Adrenal gland (tissue), 12 donors: ENCODE measurements around the gene FBXL5. TPM values are rescaled to one million over a fixed set of nuclear protein-coding genes. Genes with fewer than 3 reads are reported as not detected.
"Not testable (repeated sequence)": the region's sequence is repeated elsewhere in the genome, so short reads cannot be mapped to it uniquely, and the experiment has no call there.

Experiments
- DNase-seq, 7 donors: peaks; one replicate each; pipeline ENCODE4 v3.0.0-alpha.2; 2019 to 2020
- H3K27ac ChIP-seq, 5 donors: fragments of 200-600 bp; sonication (generic) in 4 of 5; 1 replicate in 3 of 5; 2 replicates in 2 of 5; pipeline versions ENCODE4 v1.5.1 to v1.8.0; 2016 to 2020; ENCODE audit warnings: mild to moderate bottlenecking in 1 of 5
- H3K27me3 ChIP-seq: fragments of 200-600 bp; 2 replicates; pipeline ENCODE4 v1.8.0; 2021
- H3K36me3 ChIP-seq, 2 donors: fragments of 200-600 bp; replicated peaks in 1 of 2; 1 replicate in 1 of 2; 2 replicates in 1 of 2; pipeline versions ENCODE4 v1.5.1 to v1.8.0; 2018 to 2022
- H3K4me1 ChIP-seq, 2 donors: fragments of 200-600 bp; replicated peaks in 1 of 2; 1 replicate in 1 of 2; 2 replicates in 1 of 2; pipeline versions ENCODE4 v1.5.1 to v1.8.0; 2018 to 2021
- H3K4me3 ChIP-seq, 4 donors: fragments of 200-600 bp; sonication (generic) in 3 of 4; one replicate each; pipeline ENCODE4 v1.5.1; 2016 to 2018
- H3K9me3 ChIP-seq, 3 donors: fragments of 200-600 bp; sonication (generic) in 1 of 3; replicated peaks in 1 of 3; 1 replicate in 2 of 3; 2 replicates in 1 of 3; pipeline versions ENCODE4 v1.5.1 to v1.8.0; 2016 to 2021
- POLR2A ChIP-seq, 2 donors: fragments of 450-650 bp; IDR thresholded peaks; one replicate each; pipeline ENCODE4 v1.6.1; 2017; ENCODE audit warnings: antibody characterized with exemption in 2 of 2, mild to moderate bottlenecking in 2 of 2, moderate library complexity in 1 of 2
- WGBS, 4 donors: extraction: QIAGEN DNeasy Blood & Tissue Kit in 2 of 4; methylation state at CpG; one replicate each; pipeline versions ENCODE4 v1.1.5 to v1.1.7; 2013 to 2017; 5-methylcytosine and 5-hydroxymethylcytosine counted together
- intact Hi-C, 2 donors: fragments of 100-400 bp; cut with DNase I; formaldehyde crosslinking; loops; one replicate each; pipeline versions ENCODE4 v1.14.1 to v1.15.0; 2022 to 2023
- polyA plus RNA-seq, 3 donors: library from polyadenylated mRNA; stranded (reverse); fragments of 200-250 nt in 2 of 3; fragments of 350-450 nt in 1 of 3; fragmentation: Illumina TruSeq in 1 of 3; extraction: RNeasy Lipid Tissue Mini Kit (QIAGEN cat#74804) in 1 of 3; gene quantifications; one replicate each; pipeline ENCODE4 v1.2.3, GENCODE V29; 2013 to 2014
- total RNA-seq, 9 donors: library from RNA; depleted of rRNA in 4 of 9; stranded (reverse); fragments of >200 nt in 4 of 9; fragments of 120-200 nt in 1 of 9; fragmentation: NEBNext Ultra II Directional in 1 of 9; extraction: Animal tissue kit (Norgen Biotek cat#: 25700) in 1 of 9; gene quantifications; one replicate each; pipeline versions ENCODE4 v1.1.0 to v1.2.4, GENCODE V29; 2013 to 2023
- TF ChIP-seq, protein P1 (sequence below), 6 experiments: fragments of 450-650 bp in 4 of 6; fragments of 200-600 bp in 2 of 6; sonication (generic) in 1 of 6; IDR thresholded peaks; 1 replicate in 5 of 6; 2 replicates in 1 of 6; pipeline versions ENCODE4 v1.5.1 to v1.8.0; 2016 to 2021; ENCODE audit warnings: antibody characterized with exemption in 6 of 6, mild to moderate bottlenecking in 2 of 6, moderate library complexity in 1 of 6
- donor health status: healthy with polysubstance abuse.
- donor health status: Bipolar disorder and iron deficiency.
- donor health status: DM: yes; HTN: yes; CAD: no.
- donor health status: DM: no; HTN: no; CAD: no.
- donor health status: DM: no; HTN: no; CAD: no.
- donor health status: DM: yes; HTN: yes; CAD: no.

The FBXL5 gene
- total and polyA plus RNA-seq, 12 donors = 42.8 to 159 (median 113) TPM

DNA sequence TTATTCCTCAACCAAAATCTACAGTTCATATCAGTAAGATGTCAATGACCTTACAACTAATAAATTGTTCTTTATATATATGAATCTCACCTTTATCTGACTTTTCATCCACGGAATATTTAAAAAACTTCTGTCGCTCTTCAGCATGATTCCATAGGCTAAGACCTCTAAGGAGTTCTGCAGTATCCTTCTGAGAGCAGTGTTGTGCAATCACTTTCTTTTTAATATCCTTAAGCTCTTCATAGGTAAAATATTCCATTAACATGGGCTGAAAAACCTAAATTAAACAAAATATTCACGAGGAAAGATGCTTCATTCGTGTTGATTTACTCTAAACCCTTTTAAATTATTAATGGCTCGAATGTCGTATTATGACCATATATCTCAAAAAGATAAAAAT, 16.7 kb downstream of the FBXL5 start:
- no peak for DNase-seq
- intact Hi-C loops = no loop called here
- Histone ChIP-seq H3K27me3 (no peaks in the 10 kb centered on the region), H3K4me1 (peaks cover 0 to 11% of the 10 kb centered on the region in 2 donors), H3K36me3 (peaks cover 0 to 57% of the 10 kb centered on the region in 2 donors), H3K4me3 (no peak overlapping the region), H3K27ac (no peak overlapping the region), H3K9me3 (peaks cover 0 to 5% (median 0%) of the 10 kb centered on the region in 3 donors)
- TF ChIP-seq, protein P1, sequence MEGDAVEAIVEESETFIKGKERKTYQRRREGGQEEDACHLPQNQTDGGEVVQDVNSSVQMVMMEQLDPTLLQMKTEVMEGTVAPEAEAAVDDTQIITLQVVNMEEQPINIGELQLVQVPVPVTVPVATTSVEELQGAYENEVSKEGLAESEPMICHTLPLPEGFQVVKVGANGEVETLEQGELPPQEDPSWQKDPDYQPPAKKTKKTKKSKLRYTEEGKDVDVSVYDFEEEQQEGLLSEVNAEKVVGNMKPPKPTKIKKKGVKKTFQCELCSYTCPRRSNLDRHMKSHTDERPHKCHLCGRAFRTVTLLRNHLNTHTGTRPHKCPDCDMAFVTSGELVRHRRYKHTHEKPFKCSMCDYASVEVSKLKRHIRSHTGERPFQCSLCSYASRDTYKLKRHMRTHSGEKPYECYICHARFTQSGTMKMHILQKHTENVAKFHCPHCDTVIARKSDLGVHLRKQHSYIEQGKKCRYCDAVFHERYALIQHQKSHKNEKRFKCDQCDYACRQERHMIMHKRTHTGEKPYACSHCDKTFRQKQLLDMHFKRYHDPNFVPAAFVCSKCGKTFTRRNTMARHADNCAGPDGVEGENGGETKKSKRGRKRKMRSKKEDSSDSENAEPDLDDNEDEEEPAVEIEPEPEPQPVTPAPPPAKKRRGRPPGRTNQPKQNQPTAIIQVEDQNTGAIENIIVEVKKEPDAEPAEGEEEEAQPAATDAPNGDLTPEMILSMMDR (IDR thresholded peaks at IDR 0.05) = no peak
- no peak for TF ChIP-seq POLR2A (IDR thresholded peaks at IDR 0.05)
- WGBS, 4 donors = 90 to 95% (median 93%) methylated on average over 6 of the region's 6 CpGs

DNA sequence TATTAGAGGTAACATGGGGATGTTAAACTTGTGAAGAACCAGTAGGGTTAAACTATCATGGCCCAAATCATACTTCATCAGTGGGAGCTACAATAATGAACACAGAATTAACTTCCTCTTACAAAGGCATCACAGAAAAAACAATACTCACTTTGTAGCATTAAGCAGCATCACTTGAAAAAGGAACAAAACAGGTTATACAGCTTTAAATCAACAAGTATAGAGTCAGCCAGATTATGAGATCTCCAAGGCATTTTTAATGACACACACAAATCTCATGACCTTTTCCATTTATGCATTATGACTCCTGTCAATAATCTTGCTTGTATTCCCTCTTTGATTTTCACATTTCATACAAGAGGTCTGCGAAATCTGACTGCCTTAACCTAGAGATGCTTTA, 18.3 kb downstream of the FBXL5 start:
- H3K27ac ChIP-seq = no peak overlapping the region
- peaks cover 0 to 5% (median 0%) of the 10 kb centered on the region in 3 donors for H3K9me3 ChIP-seq
- H3K4me1 ChIP-seq = peaks cover 0 to 7% of the 10 kb centered on the region in 2 donors
- peaks cover 0 to 63% of the 10 kb centered on the region in 2 donors for H3K36me3 ChIP-seq
- TF ChIP-seq, protein P1 (IDR thresholded peaks at IDR 0.05) = no peak
- TF ChIP-seq POLR2A (IDR thresholded peaks at IDR 0.05) = no peak
- 94 to 96% (median 95%) methylated on average over 1 of the region's 1 CpG for WGBS, 4 donors
- intact Hi-C loops = no loop called here
- DNase-seq = no peak
- H3K4me3 ChIP-seq = no peak overlapping the region
- no peaks in the 10 kb centered on the region for H3K27me3 ChIP-seq

DNA sequence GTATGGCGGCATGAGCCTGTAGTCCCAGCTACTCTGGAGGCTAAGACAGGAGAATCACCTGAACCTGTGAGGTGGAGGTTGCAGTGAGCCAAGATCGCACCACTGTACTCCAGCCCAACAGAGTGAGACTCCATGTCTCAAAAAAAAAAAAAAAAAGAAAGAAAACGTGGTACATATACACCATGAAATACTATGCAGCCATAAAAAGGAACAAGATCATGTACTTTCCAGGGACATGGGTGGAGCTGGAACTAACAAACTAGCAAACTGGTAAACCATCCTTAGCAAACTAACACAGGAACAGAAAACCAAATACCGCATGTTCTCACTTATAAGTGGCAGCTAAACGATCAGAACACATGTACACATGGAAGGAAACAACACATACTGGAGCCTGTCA, 37.8 kb downstream of the FBXL5 start:
- intact Hi-C loops, H3K9me3 ChIP-seq, H3K36me3 ChIP-seq, H3K27ac ChIP-seq, H3K4me3 ChIP-seq, H3K27me3 ChIP-seq, DNase-seq: not testable (repeated sequence)
- H3K4me1 ChIP-seq = peaks cover 0 to 13% of the 10 kb centered on the region in 2 donors
- WGBS, 4 donors = 97 to 99% (median 99%) methylated on average over 5 of the region's 5 CpGs

DNA sequence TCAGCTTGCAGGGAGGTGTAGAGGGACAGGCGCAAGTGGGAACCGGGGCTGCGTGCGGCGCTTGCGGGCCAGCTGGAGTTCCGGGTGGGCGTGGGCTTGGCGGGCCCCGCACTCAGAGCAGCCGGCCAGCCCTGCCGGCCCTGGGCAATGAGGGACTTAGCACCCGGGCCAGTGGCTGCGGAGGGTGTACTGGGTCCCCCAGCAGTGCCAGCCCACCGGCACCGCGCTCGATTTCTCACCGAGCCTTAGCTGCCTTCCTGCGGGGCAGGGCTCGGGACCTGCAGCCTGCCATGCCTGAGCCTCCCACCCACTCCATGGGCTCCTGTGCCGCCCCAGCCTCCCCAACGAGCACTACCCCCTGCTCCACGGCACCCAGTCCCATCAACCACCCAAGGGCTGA, 40.3 kb downstream of the FBXL5 start:
- H3K27me3 ChIP-seq, H3K36me3 ChIP-seq, intact Hi-C loops, H3K9me3 ChIP-seq, H3K4me1 ChIP-seq, DNase-seq, H3K4me3 ChIP-seq, H3K27ac ChIP-seq: not testable (repeated sequence)
- 96 to 100% (median 99%) methylated on average over 5 to 24 of the region's 24 CpGs; no CpG with 5 or more reads in 1 of the 4 donors for WGBS, 4 donors

DNA sequence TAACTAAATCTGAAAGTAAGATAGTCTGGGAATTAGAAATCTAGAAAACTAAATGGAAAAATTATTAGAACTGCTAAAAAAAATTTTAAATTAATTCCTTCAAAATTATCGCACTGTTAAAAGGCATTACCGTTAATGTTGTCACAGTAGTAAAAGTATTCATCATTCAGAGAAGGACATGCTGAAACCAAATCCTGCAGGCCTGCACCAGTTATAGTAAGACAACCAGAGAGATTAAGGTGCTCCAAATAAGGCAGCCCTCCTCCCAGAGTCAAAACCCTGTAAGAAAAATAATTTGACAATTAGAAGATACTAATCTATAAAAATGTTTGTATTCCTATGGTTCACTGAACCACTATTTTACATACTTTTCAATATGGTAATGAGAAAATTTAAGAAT, 43.0 kb downstream of the FBXL5 start:
- Histone ChIP-seq H3K9me3 (no peaks in the 10 kb centered on the region), H3K36me3 (peaks cover 0 to 3% of the 10 kb centered on the region in 2 donors), H3K4me3 (no peak overlapping the region), H3K4me1 (peaks cover 0 to 8% of the 10 kb centered on the region in 2 donors), H3K27me3 (no peaks in the 10 kb centered on the region), H3K27ac (no peak overlapping the region)
- intact Hi-C loops = no loop called here
- no peak for DNase-seq
- 93 to 97% (median 95%) methylated on average over 2 of the region's 2 CpGs for WGBS, 4 donors
- TF ChIP-seq, protein P1 (IDR thresholded peaks at IDR 0.05) = no peak
- no peak for TF ChIP-seq POLR2A (IDR thresholded peaks at IDR 0.05)
